T-helper 2 cell treated with Interferon-gamma antibody and Interleukin-4, amounts not matched to agents 5 μg/mL and 100 μg/mL, for 36 hours (primary cell): ENCODE results near the gene FTO.

Source experiments
- DNase-seq: peaks from one replicate; pipeline ENCODE4 v3.0.0; 2021; ENCODE audit warnings: low spot score
- H3K27ac Mint-ChIP-seq: one replicate; pipeline ENCODE4 v1.8.0; 2021; ENCODE audit warnings: mild to moderate bottlenecking, mixed read lengths
- H3K27me3 Mint-ChIP-seq: one replicate; pipeline ENCODE4 v1.8.0; 2021; ENCODE audit warnings: low read depth, mixed read lengths
- H3K36me3 Mint-ChIP-seq: one replicate; pipeline ENCODE4 v1.8.0; 2021; ENCODE audit warnings: low read depth, mixed read lengths
- H3K4me1 Mint-ChIP-seq: one replicate; pipeline ENCODE4 v1.8.0; 2021; ENCODE audit warnings: low read depth, mixed read lengths
- H3K4me3 Mint-ChIP-seq: one replicate; pipeline ENCODE4 v1.8.0; 2022; ENCODE audit warnings: mild to moderate bottlenecking, moderate library complexity, mixed read lengths
- H3K9me3 Mint-ChIP-seq: one replicate; pipeline ENCODE4 v1.8.0; 2021; ENCODE audit warnings: mixed read lengths

The FTO gene

DNA sequence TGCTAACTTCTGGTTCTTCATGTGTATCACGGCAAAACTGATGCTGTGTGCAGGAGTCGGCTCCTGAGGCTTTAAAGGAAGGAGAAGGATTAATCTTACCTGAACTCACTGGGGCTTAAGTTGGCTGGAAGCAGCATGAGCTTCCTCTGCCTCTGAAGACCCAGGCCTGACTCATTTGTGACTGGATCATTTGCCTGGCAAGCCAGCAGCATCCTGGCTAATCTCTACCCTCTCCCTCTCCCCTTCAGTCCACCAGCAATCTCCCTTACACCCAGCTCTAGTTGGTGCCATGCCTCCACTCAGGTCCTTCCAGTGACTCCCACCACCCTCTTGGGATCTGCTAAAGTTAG is 432.3 kb downstream of the FTO start:
- Mint-ChIP-seq H3K9me3 (no peaks in the 10 kb centered on the region), H3K36me3 (no peaks in the 10 kb centered on the region), H3K4me3 (no peak overlapping the region), H3K4me1 (no peaks in the 10 kb centered on the region), H3K27ac (no peak overlapping the region), H3K27me3 (peaks cover 16% of the 10 kb centered on the region)
- no peak for DNase-seq

DNA sequence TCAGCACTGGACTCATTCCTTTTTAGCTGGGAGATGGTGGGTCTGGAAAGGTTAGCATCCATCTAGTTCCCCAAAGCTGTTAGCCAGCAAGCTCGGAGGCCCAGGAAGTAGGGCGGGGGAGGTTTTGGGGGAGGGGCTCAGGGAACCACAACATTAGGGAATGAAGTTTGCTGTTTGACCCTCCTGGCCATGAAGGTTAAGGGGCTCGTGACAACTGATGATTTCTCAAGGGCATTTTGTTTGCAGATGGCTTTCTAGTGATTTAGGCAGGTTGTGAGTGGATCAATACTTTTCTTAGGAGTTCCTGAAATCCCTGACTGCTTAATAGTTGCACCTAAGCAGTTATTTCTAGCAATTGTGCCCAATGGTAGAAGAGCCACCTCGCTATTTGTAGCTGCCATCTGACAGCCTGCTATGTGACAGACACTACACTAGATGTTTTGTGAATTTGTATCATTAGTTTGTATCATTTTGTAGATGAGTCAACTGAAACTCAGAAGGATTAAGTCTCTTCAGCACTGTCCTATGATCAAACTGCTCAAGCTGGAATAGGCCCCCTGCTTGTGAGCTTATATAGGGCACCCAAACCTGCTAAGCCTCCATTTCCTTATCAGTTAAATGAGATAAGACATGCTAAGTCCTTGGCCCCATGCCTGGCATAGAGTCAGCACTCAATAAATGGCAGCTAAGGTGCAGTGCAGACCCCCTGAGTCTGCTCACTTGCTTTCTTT is 436.3 kb downstream of the FTO start:
- no peaks in the 10 kb centered on the region for H3K4me1 Mint-ChIP-seq
- no peaks in the 10 kb centered on the region for H3K9me3 Mint-ChIP-seq
- no peak overlapping the region for H3K27ac Mint-ChIP-seq
- H3K27me3 Mint-ChIP-seq, result peaks cover 7% of the 10 kb centered on the region
- H3K36me3 Mint-ChIP-seq, result no peaks in the 10 kb centered on the region
- no peak overlapping the region for H3K4me3 Mint-ChIP-seq
- DNase-seq, result no peak

DNA sequence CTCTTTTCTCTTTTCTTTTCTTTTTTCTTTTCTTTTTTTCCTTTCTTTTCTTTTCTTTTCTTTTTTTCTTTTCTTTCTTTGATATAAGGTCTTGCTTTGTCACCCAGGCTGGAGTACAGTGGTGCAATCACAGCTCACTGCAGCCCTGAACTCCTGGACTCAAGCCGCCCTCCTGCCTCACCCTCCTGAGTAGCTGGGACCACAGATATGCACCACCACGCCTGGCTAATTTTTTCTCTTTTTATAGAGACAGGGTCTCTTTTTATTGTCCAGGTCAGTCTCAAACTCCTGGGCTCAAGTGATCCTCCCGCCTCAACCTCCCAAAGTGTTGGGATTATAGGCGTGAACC is 436.8 kb downstream of the FTO start:
- H3K9me3 Mint-ChIP-seq, result no peaks in the 10 kb centered on the region
- H3K36me3 Mint-ChIP-seq, result no peaks in the 10 kb centered on the region
- H3K4me3 Mint-ChIP-seq, result no peak overlapping the region

DNA sequence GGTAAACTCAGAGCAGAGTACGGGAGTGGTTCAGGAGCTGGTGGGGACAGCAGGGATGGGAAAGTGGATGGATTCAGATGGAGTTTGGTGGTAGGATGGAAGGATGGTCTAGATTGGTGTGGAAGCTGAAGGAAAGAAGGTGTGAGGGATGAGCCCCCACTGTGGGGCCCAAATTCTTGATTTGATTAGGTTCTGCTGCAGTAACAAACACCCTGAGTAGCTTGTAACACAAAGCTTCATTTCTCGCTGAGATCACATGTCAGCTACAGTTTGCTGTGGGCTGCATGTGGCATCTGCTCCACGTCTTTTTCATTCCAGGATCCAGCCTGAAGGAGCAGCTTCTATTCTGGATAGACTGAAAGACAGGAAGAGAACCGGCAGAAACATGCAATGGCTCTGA is 438.8 kb downstream of the FTO start:
- no peaks in the 10 kb centered on the region for H3K36me3 Mint-ChIP-seq
- no peaks in the 10 kb centered on the region for H3K9me3 Mint-ChIP-seq
- H3K27me3 Mint-ChIP-seq, result peaks cover 10% of the 10 kb centered on the region
- no peaks in the 10 kb centered on the region for H3K4me1 Mint-ChIP-seq
- no peak for DNase-seq
- H3K4me3 Mint-ChIP-seq, result no peak overlapping the region
- no peak overlapping the region for H3K27ac Mint-ChIP-seq

More for the DNA sequence above, 436.8 kb downstream of the FTO start:
- H3K4me1 Mint-ChIP-seq, result no peaks in the 10 kb centered on the region
- H3K27me3 Mint-ChIP-seq, result peaks cover 7% of the 10 kb centered on the region
- no peak overlapping the region for H3K27ac Mint-ChIP-seq
- no peak for DNase-seq

DNA sequence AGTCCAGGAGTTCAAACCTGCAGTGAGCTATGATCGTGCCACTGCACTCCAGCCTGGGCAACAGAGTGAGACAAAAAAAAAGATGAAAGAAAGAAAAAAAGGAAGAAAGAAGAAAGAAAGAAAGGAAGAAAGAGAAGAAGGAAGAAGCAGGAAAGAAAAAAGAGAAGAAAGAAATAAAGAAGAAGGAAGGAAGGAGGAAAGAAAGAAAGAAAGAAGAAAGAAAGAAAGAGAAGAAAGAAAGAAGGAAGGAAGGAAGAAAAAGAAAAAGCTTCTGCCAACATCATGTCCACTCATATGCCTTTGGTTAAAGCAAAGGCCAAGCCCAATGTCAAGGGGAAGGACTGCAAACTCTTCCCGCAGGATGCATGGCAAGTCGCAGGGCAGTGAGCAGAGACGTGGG is 439.5 kb downstream of the FTO start:
- Mint-ChIP-seq H3K36me3 (no peaks in the 10 kb centered on the region), H3K27ac (no peak overlapping the region), H3K27me3 (peaks cover 11% of the 10 kb centered on the region), H3K4me3 (no peak overlapping the region), H3K9me3 (no peaks in the 10 kb centered on the region), H3K4me1 (no peaks in the 10 kb centered on the region)
- no peak for DNase-seq

DNA sequence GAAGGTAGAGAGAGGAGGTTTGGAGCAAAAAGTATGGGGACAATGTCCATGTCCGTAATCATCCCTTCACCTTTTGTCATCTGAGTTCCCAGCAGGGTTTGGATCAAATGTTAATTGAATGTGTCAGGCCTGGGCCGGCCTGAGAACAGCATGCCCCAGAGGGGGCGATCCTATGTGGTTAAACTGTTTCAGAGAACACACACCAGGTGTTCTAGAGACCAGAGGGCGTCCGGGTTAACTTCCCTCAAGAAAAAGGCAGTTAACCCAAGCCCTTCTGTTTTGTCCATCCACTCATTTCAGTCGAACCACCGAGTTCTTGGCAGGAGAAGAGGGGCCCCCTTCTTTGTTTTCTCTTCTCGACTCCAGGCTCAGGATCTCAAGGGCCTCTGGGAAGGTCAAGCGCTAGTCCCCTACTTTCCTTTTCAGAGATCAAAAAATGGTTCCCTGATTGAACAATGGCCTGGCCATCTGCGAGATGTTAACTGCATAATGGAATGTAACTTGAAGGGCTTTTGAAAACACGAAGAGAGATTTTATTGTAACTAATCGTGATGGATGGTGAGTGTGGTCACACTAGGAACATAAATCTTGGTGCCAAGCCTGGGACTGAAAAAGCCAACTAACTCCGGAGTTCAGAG is 440.1 kb downstream of the FTO start:
- Mint-ChIP-seq H3K4me3 (no peak overlapping the region), H3K27ac (no peak overlapping the region), H3K9me3 (no peaks in the 10 kb centered on the region), H3K4me1 (no peaks in the 10 kb centered on the region), H3K36me3 (no peaks in the 10 kb centered on the region), H3K27me3 (peaks cover 11% of the 10 kb centered on the region)
- no peak for DNase-seq

DNA sequence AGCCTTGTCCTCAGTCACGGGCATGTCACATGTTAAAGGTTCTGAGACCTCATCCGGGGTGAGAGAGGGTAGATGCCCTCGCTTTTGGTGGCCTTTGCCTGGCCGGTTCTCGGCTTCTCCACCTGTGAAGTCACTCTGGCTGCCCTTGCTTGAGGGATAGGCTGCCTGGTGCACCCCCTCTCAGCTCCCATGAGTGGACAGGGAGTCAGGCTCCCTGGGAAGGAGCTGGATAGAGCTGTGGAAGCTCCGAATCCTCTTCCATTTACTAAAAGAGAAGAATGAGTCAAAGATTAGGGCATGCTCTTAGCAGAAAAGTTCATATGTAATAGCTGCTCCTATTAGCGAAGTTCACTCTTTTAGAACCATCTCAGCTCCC is 440.6 kb downstream of the FTO start:
- H3K27ac Mint-ChIP-seq, result no peak overlapping the region
- no peaks in the 10 kb centered on the region for H3K4me1 Mint-ChIP-seq
- H3K4me3 Mint-ChIP-seq, result no peak overlapping the region
- H3K36me3 Mint-ChIP-seq, result no peaks in the 10 kb centered on the region
- no peaks in the 10 kb centered on the region for H3K9me3 Mint-ChIP-seq
- peaks cover 11% of the 10 kb centered on the region for H3K27me3 Mint-ChIP-seq
- DNase-seq, result no peak

DNA sequence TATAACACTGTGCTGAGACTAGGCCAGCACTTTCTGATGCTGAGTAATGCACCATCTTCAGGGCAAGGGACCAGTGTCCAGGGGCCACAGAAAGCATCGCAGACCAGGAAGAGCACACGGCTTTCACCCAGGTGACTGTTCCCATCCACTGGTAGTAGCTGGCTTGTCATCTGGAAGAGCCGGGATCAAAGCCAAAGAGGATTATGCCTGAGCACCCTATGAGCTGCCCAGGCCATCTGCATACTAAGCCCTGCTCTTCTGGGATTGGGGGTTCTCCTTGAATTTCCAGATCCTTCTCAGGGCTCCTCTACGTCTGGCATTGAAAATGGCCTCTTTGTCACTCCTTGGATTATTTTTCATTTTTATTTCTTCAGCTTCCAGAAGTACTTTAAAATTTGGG is 441.9 kb downstream of the FTO start:
- Mint-ChIP-seq H3K36me3 (no peaks in the 10 kb centered on the region), H3K4me3 (no peak overlapping the region), H3K27me3 (peaks cover 11% of the 10 kb centered on the region), H3K4me1 (no peaks in the 10 kb centered on the region), H3K27ac (no peak overlapping the region), H3K9me3 (no peaks in the 10 kb centered on the region)
- DNase-seq, result no peak

DNA sequence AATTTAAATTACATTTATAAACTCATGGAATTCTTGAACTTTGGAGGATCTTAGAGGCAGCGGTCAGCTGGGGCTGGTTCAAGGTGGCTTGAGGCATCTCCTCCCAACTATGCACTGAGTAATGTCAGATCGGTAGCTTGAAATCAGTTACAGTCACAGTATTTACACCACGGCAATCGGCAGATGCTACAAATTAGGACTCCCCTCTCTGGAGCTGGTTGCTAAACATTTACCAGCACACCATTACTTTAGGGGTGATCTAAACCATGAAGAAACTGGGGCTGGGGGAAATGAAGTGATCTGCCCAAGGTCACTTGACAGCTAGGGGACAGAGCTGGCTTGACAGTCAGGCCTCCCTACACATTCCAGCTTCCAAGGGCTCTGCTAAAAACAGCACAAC is 445.0 kb downstream of the FTO start:
- Mint-ChIP-seq H3K36me3 (no peaks in the 10 kb centered on the region), H3K4me3 (no peak overlapping the region), H3K4me1 (no peaks in the 10 kb centered on the region), H3K27me3 (peaks cover 5% of the 10 kb centered on the region), H3K9me3 (no peaks in the 10 kb centered on the region), H3K27ac (no peak overlapping the region)
- DNase-seq, result no peak

DNA sequence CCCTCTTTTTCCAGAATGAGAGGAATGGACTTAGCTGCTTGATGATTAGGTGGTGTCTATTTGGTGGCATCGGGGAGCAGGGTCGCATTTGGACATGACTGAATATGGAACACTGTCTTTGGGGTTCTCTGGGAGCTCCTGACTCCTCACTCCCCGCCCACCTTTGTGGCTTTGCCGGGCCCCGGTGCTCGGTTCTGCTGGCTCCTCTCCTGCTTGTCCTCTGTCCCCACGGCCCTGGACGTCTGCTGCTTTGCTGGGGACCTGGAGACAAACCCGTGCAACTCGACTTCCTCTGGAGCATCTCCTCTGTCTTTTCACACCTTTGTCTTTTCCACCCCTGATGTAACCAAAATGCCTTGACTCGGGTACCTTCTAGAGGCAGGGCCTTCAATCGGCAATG is 446.9 kb downstream of the FTO start:
- DNase-seq, result no peak
- Mint-ChIP-seq H3K27ac (no peak overlapping the region), H3K36me3 (no peaks in the 10 kb centered on the region), H3K4me1 (no peaks in the 10 kb centered on the region), H3K9me3 (peaks cover 3% of the 10 kb centered on the region), H3K27me3 (peaks cover 5% of the 10 kb centered on the region), H3K4me3 (no peak overlapping the region)

DNA sequence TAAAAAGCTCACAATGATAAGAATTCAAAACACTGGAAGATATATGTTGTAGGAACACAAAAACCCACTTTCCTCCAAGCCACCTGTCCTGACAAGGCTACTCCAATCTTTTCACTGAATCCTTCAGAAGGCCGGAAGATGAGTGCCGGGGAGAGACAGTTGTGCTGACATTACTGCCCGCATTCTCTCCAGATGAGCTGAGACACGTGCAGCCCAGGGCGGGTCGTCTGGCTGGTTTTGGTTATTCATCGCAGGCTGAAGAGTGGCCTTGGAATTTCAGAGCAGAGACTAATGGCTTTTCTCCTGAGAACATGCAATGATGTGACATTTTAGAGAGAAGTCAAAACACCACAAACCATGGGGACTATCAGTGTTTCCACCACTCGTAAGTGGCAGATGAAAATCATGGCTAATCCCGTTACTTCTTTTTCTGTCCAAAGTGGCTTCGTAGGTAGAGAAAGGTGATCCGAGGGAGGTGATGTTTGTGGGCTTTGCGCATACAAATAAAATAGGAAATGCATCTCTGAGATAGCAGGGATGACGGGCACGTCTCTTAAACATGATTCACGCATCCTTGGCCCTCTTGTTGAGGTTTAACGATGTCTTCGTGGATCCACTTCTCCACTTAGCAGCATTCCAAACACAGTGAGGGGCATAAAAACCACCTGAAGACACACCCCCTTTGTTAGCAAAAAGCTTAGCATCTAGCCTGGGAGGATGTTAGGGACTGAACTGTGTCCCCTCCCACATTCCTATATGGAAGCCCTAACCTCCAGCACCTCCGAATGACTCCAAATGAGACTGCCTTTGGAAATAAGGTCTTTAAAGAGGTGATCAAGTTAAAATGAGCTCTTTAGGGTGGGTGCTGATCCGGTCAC is 448.6 kb downstream of the FTO start:
- H3K4me1 Mint-ChIP-seq, result no peaks in the 10 kb centered on the region
- no peak overlapping the region for H3K4me3 Mint-ChIP-seq
- no peaks in the 10 kb centered on the region for H3K36me3 Mint-ChIP-seq
- H3K27ac Mint-ChIP-seq, result no peak overlapping the region
- no peak for DNase-seq
- H3K9me3 Mint-ChIP-seq, result peaks cover 7% of the 10 kb centered on the region
- peaks cover 2% of the 10 kb centered on the region for H3K27me3 Mint-ChIP-seq

DNA sequence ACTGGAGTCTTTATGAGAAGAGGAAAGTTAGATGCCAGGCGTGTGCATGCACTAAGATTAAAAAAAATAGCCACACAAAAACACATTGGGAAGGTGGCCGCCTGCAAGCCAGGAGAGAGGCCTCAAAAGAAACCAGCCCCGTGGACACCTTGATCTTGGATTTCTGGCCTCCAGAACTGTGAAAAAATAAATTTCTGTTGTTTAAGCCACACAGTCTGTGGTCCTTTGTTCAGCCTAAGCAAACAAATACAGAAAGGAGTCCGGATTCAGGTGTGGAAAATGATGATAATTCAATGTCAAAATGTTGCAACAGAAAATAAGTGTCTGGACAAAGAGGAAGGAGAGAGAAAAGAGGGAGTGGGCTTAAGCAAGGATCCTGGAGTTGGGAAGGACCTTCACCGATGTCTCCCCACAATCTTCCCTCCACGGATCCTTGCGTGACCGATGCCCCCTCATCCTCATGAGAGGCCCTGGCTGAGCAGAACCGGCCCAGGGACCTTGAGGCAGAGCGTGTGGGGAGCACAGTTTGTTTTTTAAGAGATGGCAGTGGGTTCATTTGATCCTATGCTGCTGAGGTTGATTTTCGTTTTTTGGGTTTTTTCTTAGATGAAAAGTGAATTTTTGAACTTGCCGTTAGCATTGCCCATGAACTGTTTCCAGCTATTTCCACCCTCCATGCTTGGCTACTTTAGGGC is 449.4 kb downstream of the FTO start:
- Mint-ChIP-seq H3K4me3 (no peak overlapping the region), H3K27me3 (no peaks in the 10 kb centered on the region), H3K27ac (no peak overlapping the region), H3K9me3 (peaks cover 7% of the 10 kb centered on the region), H3K36me3 (no peaks in the 10 kb centered on the region), H3K4me1 (no peaks in the 10 kb centered on the region)
- no peak for DNase-seq

DNA sequence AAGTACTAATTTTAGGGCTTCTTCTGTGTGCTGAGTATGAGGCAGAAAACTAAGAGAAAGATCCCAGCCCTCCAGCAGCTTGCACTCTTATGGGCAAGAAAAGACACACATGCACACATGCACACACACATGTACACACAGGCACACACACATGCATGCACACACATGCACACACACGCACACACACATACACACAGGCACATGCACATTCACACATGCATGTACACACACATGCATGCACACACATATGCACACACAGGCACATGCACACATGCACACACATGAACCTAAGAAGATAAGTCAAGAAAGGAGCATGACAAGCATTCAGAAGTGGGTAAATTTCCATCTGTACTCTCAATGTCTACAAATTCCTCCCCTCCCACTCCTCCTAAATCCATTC is 452.4 kb downstream of the FTO start:
- no peak overlapping the region for H3K4me3 Mint-ChIP-seq
- no peaks in the 10 kb centered on the region for H3K4me1 Mint-ChIP-seq
- no peak for DNase-seq
- no peaks in the 10 kb centered on the region for H3K27me3 Mint-ChIP-seq
- H3K36me3 Mint-ChIP-seq, result no peaks in the 10 kb centered on the region
- H3K27ac Mint-ChIP-seq, result no peak overlapping the region
- peaks cover 7% of the 10 kb centered on the region for H3K9me3 Mint-ChIP-seq

DNA sequence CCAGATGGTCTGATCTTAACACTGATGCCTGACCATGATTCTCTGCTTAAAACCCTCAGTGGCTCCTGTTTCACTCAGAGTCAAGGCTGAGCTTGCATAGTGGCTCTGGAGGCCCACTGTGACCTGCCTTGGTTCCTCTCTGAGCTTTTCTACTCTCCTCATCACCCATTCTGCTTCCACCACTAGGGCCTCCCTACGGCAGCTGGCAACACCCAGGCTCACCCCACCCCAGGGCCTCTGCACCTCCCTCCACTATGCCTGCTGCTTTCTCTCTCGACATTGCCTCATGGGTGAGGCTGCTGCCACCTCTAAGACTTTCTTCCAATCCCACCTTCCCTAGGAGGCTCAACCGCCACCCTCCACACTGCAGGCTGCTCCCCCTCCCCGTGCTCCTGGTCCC is 455.0 kb downstream of the FTO start:
- no peaks in the 10 kb centered on the region for H3K27me3 Mint-ChIP-seq
- no peak for DNase-seq
- H3K4me3 Mint-ChIP-seq, result no peak overlapping the region
- no peaks in the 10 kb centered on the region for H3K36me3 Mint-ChIP-seq
- peaks cover 7% of the 10 kb centered on the region for H3K9me3 Mint-ChIP-seq
- H3K4me1 Mint-ChIP-seq, result no peaks in the 10 kb centered on the region
- H3K27ac Mint-ChIP-seq, result no peak overlapping the region
